Stomach smooth muscle (tissue), 2 donors: Measurements from ENCODE around the gene RPAP3.
"Not testable (repeated sequence)": the region's sequence is repeated elsewhere in the genome, so short reads cannot be mapped to it uniquely, and the experiment has no call there.

Experiments
- H3K27ac ChIP-seq: one replicate; pipeline ENCODE4 v1.7.0; 2013; ENCODE audit warnings: mild to moderate bottlenecking, low read length, inconsistent platforms
- H3K27me3 ChIP-seq, 2 donors: one replicate each; pipeline ENCODE4 v1.7.0; 2013; ENCODE audit warnings: low read length in 2 of 2; ENCODE audit not compliant: insufficient read depth in 2 of 2, control insufficient read depth in 1 of 2
- H3K36me3 ChIP-seq, 2 donors: one replicate each; pipeline ENCODE4 v1.7.0; 2013; ENCODE audit warnings: low read length in 2 of 2; ENCODE audit not compliant: control insufficient read depth in 2 of 2, insufficient read depth in 2 of 2
- H3K4me1 ChIP-seq: one replicate; pipeline ENCODE4 v1.7.0; 2013; ENCODE audit warnings: low read length; ENCODE audit not compliant: control insufficient read depth, insufficient read depth
- H3K4me3 ChIP-seq, 2 donors: one replicate each; pipeline ENCODE4 v1.7.0; 2013; ENCODE audit warnings: low read length in 2 of 2
- H3K9ac ChIP-seq, 2 donors: one replicate each; pipeline ENCODE4 v1.7.0; 2013; ENCODE audit warnings: low read length in 2 of 2, mild to moderate bottlenecking in 1 of 2
- H3K9me3 ChIP-seq, 2 donors: one replicate each; pipeline ENCODE4 v1.7.0; 2013; ENCODE audit warnings: low read length in 2 of 2; ENCODE audit not compliant: control insufficient read depth in 2 of 2
- donor health status: healthy.
- donor health status: Pancreatic carcinoma.

RPAP3 gene

DNA sequence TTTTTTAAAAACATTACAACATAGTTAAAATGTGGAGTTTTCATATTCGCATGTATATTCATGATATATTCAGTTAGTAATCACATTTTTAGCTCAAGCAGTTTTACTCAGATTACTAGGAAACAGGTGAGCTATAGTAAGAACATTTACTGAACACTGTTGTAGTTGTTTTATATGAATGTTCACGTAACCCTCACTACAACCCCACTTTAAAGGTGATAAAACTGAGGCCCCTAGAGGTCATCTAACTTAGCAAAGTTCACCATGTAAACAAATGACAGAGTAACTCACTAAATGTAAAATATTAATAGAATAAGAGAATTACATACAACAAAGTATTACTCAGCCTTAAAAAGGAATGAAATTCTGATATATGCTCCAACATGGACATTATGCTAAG, 26.0 kb downstream of the RPAP3 start:
- H3K9ac ChIP-seq, result no peak overlapping the region
- H3K27ac ChIP-seq, result no peak overlapping the region
- H3K4me1 ChIP-seq, result no peaks in the 10 kb centered on the region
- no peaks in the 10 kb centered on the region for H3K27me3 ChIP-seq
- H3K4me3 ChIP-seq, result no peak overlapping the region
- H3K36me3 ChIP-seq, result peaks cover 0 to 3% of the 10 kb centered on the region in 2 donors
- no peaks in the 10 kb centered on the region for H3K9me3 ChIP-seq

DNA sequence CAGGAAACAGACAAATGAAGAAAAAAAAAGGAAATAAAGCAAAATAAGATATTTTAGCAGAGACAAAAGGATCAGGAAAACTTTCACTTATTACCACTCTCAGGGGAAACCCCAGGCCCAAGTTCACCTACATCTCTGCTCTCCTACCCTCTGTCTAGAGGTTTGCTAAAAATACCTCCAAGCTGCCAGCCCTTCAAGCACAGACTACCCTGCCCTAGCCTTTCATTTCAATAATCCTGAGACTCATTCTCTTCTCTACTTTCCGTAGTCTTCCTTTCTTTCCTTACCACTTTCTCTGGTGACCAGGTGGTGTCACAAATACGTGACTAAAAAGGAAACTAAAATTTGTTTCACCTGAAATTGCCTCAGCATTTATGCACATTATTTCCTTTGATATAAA, 33.8 kb downstream of the RPAP3 start:
- H3K9me3 ChIP-seq, result no peaks in the 10 kb centered on the region
- H3K4me1 ChIP-seq, result no peaks in the 10 kb centered on the region
- peaks cover 3 to 8% of the 10 kb centered on the region in 2 donors for H3K36me3 ChIP-seq
- H3K4me3 ChIP-seq, result no peak overlapping the region
- no peaks in the 10 kb centered on the region for H3K27me3 ChIP-seq
- no peak overlapping the region for H3K27ac ChIP-seq
- no peak overlapping the region for H3K9ac ChIP-seq

DNA sequence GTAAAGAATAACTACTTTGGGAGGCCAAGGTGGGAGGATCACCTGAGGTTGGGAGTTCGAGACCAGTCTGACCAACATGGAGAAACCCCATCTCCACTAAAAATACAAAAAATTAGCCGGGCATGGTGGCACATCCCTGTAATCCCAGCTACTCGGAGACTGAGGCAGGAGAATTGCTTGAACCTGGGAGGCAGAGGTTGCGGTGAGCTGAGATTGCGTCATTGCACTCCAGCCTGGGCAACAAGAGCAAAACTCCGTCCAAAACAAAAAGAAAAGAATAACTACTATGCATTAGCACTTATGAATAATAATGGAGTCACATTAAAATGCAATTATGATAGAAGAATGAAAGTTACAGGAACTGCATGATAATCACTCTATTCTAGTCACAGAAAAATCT, 37.9 kb downstream of the RPAP3 start:
- peaks cover 9 to 14% of the 10 kb centered on the region in 2 donors for H3K36me3 ChIP-seq
- H3K9me3 ChIP-seq, H3K4me1 ChIP-seq, H3K9ac ChIP-seq, H3K4me3 ChIP-seq, H3K27me3 ChIP-seq, H3K27ac ChIP-seq: not testable (repeated sequence)

DNA sequence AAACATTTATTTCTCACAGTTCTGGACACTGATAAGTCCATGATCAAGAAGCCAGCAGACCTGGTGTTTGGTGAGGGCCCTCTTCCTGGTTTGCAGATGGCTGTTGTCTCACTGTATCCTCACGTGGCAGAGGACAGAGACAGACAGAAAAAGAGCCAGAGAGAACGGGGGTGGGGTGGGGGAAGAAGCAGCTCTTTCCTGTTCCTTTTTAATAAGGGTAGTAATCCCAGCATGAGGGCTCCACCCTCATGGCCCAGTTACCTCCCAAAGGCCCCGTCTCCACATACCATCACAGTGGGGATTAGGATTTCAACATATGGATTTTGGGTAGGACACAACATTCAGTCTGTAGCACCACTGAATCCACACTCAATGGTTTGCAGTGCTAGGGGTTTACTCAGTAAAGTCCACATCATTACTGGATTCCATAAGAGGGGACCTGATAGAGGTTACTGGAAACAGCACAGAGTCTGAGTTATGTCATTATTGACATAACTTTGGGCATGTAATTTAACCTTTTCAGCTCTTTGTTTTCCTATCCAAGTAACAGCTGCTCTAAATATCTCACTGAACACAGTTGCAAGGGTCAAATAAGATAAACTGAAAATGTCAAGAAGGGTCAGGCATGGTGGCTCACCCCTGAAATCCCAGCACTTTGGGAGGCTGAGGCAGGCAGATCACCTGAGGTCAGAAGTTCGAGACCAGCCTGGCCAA, 53.2 kb downstream of the RPAP3 start:
- Histone ChIP-seq H3K9ac (no peak overlapping the region), H3K4me3 (no peak overlapping the region), H3K4me1 (peaks cover 3% of the 10 kb centered on the region), H3K27ac (no peak overlapping the region), H3K9me3 (no peaks in the 10 kb centered on the region), H3K36me3 (no peaks in the 10 kb centered on the region), H3K27me3 (no peaks in the 10 kb centered on the region)

DNA sequence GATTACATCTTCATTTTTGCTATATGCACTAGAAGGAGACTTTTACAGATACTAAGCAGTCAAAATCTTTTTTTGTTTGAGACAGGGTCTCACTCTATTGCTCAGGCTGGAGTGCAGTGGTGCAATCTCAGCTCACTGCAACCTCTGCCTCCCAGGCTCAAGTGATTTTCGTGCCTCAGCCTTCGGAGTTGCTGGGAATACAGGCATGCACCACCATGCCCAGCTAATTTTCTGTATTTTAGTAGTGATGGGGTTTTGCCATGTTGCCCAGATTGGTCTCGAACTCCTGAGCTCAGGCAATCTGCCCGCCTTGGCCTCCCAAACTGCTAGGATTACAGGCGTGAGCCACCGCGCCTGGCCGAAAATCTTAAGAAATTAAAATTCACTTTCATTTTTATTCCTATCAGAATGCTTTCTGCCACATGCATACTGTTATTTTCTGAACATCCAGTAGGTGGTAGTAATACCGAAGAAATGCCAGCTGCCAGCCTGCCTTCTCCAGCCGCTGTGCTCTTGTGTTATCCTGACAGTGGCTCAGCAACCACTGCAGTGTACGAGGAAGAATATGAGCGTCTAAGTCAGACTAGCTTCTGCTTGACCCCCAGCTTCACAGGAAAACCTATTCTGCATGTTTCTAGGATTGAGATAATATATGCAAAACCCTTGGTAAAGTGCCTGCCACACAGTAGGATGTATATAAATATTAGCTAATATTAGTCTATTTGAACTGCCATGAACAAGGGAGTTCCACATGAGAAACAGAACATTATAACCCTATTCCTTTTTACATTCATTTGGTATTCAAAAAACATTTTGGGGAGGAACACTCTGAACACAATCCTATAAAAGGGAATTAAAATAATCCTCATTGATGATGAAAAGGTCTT, 54.2 kb downstream of the RPAP3 start:
- H3K27ac ChIP-seq, result peak overlapping the region; percentile 2
- no peak overlapping the region for H3K4me3 ChIP-seq
- H3K27me3 ChIP-seq, result no peaks in the 10 kb centered on the region
- H3K9me3 ChIP-seq, result no peaks in the 10 kb centered on the region
- peaks cover 3% of the 10 kb centered on the region for H3K4me1 ChIP-seq
- no peak overlapping the region for H3K9ac ChIP-seq
- no peaks in the 10 kb centered on the region for H3K36me3 ChIP-seq

DNA sequence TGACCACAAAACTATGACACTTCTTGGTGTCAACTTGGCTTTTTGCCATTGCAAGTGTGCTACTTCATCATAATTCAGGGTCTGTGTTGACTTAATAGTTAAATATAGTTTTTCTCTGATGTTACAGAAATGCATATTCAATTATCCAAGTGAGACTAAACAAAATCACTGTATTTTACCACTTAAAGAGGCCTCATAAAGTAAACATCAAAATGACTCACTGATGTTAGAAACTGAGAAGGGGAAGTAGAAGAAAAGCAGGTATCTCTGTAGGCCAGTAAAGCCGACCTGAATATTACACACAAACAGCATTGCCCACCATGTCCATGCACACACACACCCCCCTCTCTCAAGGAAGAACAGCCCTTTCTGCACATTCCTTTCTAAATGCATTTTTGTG, 55.4 kb downstream of the RPAP3 start:
- H3K9ac ChIP-seq, result no peak overlapping the region
- no peaks in the 10 kb centered on the region for H3K27me3 ChIP-seq
- peaks cover 3% of the 10 kb centered on the region for H3K4me1 ChIP-seq
- H3K9me3 ChIP-seq, result no peaks in the 10 kb centered on the region
- no peaks in the 10 kb centered on the region for H3K36me3 ChIP-seq
- no peak overlapping the region for H3K4me3 ChIP-seq
- no peak overlapping the region for H3K27ac ChIP-seq

DNA sequence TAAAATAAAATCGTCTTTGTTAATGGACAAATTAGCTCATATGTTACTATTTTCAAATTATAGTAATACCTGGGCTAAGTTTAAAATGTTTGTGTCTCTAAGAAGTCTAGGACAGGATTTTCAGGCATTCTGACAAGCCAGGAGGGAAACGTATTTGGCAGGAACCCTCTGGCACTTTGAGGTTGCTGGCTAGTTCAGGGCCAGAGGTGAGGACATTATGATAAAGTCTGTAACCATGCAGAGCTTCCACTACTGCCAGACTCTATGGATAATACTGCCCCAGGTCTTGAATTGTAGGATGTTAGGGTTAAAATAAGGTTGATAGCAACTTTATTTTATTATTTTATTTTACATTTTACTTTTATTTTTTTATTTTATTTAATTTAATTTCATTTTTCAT, 56.4 kb downstream of the RPAP3 start:
- Histone ChIP-seq H3K4me3 (no peak overlapping the region), H3K27ac (no peak overlapping the region), H3K9ac (no peak overlapping the region), H3K36me3 (no peaks in the 10 kb centered on the region), H3K9me3 (no peaks in the 10 kb centered on the region), H3K27me3 (no peaks in the 10 kb centered on the region), H3K4me1 (peaks cover 3% of the 10 kb centered on the region)

DNA sequence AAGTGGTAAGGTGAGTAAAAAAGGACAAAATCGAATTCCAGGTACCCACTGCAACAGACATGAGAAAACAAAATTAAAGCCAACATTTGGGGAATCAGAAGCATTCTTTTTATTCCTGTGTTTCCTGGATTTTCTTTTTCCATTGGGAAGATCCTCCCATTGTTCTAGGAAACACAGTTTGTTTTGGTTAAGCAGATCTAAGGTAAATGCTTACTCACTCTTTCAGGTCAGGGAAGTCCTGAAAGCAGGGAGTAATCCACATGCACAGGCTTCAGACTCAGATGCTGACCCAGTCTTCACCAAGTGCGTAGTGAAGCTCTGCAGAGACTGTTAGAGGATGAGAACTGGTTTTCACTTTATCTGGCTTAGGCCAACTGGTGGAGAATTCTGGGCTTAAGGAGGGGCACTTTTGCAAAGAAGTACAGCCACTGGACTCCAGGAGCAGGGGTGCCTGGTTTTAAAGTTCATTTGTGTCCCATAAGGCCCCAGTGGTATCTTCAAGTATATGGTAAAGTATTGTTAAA, 57.7 kb downstream of the RPAP3 start:
- H3K4me3 ChIP-seq, result no peak overlapping the region
- peaks cover 3% of the 10 kb centered on the region for H3K4me1 ChIP-seq
- no peaks in the 10 kb centered on the region for H3K27me3 ChIP-seq
- H3K36me3 ChIP-seq, result no peaks in the 10 kb centered on the region
- H3K27ac ChIP-seq, result no peak overlapping the region
- no peaks in the 10 kb centered on the region for H3K9me3 ChIP-seq
- no peak overlapping the region for H3K9ac ChIP-seq

DNA sequence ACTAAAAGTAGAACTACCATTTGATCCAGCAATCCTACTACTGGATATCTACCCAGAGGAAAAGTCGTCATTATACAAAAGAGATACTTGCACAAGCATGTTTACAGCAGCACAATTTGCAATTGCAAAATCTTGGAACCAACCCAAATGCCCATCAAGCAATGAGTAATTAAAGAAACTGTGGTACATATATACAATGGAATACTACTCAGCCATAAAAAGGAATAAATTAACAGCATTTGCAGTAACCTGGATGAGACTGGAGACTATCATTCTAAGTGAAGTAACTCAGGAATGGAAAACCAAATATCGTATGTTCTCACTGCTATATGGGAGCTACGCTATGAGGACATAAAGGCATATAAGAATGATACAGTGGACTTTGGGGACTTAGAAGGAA, 63.5 kb downstream of the RPAP3 start:
- H3K27ac ChIP-seq, H3K4me1 ChIP-seq, H3K36me3 ChIP-seq, H3K27me3 ChIP-seq, H3K9ac ChIP-seq, H3K9me3 ChIP-seq, H3K4me3 ChIP-seq: not testable (repeated sequence)

DNA sequence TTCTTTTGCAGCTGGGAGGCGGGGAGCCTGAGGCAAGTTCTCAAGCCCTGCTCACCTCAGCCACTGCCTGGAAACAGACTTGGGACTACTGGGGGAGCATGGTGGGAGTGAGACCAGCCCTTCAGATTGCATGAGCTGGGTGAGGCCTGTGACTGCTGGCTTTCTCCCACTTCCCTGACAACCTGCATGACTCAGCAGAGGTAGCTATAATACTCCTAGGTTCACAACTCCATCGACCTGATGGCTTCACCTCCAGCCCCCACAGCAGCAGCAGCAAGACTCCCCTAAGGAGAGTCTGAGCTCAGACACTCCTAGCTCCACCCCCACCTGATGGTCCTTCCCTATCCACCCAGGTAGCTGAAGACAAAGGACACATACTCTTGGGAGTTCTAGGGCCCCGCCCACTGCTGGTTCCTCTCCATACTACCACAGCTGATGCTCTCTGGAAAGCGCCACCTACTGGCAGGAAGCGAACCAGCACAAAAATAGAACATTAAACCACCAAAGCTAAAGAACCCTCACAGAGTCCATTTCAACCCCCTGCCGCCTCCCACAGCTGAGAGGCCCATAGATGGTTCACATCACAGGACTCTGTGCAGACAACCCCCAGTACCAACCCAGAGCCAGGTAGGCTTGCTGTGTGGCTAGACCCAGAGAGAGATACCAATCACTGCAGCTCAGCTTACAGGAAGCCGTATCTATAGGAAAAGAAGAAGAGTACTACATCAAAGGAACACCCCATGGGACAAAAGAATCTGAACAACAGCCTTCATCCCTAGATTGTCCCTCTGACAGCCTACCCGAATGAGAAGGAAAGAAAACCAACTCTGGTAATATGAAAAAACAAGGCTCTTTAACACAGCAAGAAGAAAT, 68.7 kb downstream of the RPAP3 start:
- Histone ChIP-seq H3K9ac (no peak overlapping the region), H3K27me3 (no peaks in the 10 kb centered on the region), H3K9me3 (no peaks in the 10 kb centered on the region), H3K4me1 (no peaks in the 10 kb centered on the region), H3K27ac (no peak overlapping the region), H3K36me3 (no peaks in the 10 kb centered on the region), H3K4me3 (no peak overlapping the region)
